HG02938 (cell line): ENCODE data around the gene CLEC17A.

Source experiments
- ATAC-seq: cut with Tn5 transposase; IDR thresholded peaks from one replicate; pipeline ENCODE4 v1.9.1; 2021; ENCODE audit warnings: mild to moderate bottlenecking, moderate library complexity; ENCODE audit not compliant: unreplicated experiment

The CLEC17A gene

DNA sequence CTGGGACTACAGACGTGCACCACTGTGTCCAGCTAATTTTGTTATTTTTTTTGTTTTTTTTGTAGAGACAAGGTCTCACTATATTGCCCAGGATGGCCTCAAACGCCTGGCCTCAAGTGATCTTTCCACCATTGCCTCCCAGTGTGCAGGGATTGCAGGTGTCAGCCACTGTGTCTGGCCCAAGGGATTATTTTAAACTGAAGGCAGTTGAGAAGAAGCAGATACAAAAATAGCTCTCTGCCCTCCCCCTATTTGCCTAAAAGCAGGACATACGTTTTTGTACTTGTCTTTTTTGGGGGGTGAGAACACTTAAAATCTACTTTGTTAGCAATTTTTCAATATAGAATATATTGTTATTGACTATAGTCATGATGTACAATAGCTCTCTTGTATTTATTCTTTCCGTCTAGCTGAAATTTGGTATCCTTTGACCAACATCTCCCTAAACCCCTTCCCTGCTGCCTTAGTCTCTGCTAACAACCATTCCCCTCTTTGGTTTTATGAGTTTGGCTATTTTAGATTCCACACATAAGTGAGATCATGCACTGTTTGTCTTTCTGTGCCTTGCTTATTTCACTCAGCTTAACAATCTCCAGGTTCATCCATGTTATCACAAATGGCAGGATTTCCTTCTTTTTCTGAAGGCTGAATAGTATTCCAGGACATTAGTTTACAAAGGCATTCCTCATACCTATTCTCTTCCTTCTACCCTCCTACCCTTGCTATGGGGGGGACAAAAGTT, 56.8 kb downstream of the CLEC17A start:
- no peak for ATAC-seq

DNA sequence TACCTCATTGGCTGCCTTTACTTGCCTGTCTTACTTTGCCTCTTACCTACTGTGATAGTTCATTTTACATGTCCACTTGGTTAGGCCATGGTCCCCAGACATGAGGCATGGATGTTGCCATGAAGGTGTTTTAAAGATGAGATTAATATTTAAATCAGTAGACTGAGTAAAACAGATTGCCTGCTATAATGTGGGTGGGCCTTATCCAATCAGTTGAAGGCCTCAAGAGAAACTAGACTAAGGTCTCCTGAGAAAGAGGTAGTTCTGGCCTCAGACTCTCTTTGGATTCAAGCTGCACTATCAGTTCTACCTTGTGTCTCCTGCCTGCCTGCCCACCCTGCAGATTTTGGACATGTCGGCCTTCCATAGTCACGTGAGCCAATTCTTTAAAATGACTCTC, 65.6 kb downstream of the CLEC17A start:
- no peak for ATAC-seq

- ATAC-seq, result no peak
Measured at GRCh38 chr19:14649020-14649419, 66.1 kb downstream of the CLEC17A start.

- ATAC-seq, result no peak
Measured at GRCh38 chr19:14650161-14650560, 67.3 kb downstream of the CLEC17A start.

DNA sequence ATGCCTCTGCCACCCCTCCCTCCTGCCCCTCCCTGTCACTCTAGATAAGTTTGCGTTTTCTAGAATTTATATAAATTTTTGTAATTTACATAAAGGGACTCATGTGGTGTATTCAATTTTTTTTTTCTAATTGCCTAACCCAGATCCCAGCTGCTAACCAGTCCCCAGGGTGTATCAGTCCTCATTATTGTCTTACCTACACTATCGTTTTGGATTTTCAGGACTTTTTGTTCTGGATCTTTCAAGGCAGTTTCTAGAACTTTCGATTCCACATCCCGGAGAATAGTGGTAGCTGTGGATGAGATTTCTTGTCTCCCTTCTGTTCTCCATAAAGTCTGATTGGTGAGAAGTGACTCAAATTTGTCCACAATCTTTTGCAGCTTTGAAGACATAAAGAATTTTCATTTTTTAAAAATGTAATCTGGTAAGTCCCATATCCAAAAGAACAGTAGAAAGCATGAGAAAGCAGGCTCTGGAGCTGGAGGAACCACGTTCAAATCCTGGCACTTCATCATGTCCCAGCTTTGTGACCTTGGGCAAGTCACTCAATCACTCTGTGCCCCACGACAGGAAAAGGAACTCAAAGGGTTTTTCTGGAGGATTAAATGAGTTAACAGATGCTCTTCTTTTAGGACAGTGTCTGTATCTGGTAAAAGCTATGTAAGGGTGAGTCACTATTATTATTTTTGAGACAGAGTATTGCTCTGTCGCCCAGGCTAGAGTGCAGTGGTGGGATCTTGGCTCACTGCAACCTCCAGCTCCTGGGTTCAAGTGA, 72.1 kb downstream of the CLEC17A start:
- ATAC-seq, result no peak

- no peak for ATAC-seq
Measured at GRCh38 chr19:14655726-14656125, 72.8 kb downstream of the CLEC17A start.

DNA sequence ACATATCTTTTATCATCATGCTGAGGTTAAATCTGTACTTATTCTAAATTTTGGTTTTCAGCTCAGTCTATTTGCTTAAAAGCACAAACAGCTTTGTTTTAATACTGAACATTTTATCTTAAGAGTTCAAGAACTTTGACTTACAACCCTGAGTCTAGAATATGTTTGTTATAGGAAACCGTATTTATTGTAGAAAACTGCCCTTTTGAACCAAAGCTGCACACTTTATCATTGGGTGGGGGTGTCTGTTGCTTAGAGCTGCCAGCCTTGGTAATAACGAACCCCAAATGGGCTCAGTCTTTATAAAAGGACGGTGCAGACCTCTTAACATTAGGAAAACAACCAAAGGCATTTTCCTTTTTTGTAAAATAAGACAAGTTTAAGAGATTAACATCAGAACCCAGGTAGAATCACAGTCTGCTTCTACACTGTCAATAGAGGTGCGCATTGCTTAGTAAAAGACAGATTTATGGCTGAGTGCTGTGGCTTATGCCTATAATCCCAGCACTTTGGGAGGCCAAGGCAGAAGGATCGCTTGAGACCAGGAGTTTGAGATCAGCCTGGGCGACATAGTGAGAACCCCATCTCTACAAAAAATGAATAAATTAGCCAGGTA, 77.1 kb downstream of the CLEC17A start:
- no peak for ATAC-seq

- ATAC-seq, result no peak
Measured at GRCh38 chr19:14661372-14661924, 78.6 kb downstream of the CLEC17A start.
